HK-2 (cell line): ENCODE results near the gene TRIM62.
"Not testable (repeated sequence)": the region's sequence is repeated elsewhere in the genome, so short reads cannot be mapped to it uniquely, and the experiment has no call there.

ENCODE experiments used
- DNase-seq: peaks from one replicate; pipeline ENCODE4 v3.0.0-alpha.2; 2018; ENCODE audit not compliant: unreplicated experiment

Gene TRIM62

DNA sequence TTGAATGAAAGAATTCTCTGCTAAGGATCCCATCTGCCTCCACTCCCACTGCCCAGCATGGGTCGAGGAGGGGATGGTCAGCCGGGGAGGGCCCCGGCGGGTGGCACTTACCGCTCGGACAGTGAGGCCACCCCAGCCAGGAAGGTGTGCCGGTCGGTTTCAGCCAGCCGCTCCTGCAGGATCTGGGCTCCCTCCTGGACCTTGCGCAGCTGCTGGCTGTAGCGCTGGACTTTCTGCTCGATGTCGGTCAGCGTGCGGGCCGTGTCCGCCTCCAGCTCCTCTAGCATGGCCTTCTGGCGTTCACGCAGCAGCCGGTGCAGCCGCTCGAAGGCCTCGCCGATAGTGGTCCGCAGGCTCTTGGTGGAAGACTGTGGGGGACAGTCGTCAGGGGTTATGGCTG is 22.3 kb downstream of the TRIM62 start:
- DNase-seq, result no peak

DNA sequence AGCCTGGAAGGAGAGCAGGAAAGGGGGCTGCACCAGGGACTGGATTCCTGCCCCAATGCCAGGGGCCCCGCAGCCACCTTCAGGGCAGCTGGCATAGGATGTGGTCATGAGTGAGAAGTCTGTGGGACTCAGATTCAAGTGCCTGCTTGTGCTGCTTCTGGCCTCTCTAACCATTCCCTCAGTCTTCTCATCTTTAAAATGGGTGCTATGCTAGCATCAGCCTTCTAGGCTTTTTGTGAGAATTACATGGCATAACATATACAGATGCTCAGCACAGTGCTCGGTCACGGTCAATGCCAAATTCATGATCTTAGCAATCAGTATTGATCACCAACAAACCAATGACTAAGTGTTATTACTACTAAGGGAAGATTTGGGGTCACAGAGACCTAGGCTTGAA is 23.5 kb downstream of the TRIM62 start:
- no peak for DNase-seq

- DNase-seq, result no peak
These were observed 24.7 kb downstream of the TRIM62 start for GRCh38 chr1:33157131-33157530.

DNA sequence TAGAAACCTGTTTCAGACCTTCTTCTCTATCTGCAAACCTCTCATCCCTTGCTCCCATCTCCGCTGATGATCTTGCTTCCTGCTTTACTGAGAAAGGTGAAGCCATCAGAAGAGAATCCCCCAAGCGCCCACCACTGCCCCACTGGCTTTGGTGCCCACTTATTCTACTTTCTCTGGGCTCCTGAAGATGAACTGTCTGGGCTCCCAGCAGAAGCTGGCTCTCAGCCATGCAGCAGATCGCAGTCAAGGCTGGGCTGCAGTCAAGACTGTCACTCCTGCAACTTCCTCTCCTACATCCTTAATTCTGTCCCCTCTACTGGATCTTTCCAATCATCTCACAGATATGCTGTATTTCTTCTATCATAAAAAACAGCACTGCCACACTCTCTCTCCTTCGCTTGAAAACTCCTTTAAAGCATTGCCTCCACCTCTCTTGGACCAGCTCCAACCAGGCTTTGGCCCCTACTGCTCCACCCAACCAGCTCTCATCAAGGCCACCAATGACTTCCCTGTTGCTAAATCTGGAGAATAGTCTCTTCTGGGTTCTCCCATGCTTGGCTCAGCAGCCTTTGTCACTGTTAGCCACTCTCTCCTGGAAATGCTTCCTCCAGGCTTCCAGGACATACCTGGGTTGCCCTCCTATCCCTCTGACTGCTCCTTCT is 25.8 kb downstream of the TRIM62 start:
- no peak for DNase-seq

- DNase-seq, result no peak
These were observed 28.2 kb downstream of the TRIM62 start for GRCh38 chr1:33153650-33154049.

- DNase-seq, result no peak
These were observed 29.0 kb downstream of the TRIM62 start for GRCh38 chr1:33152685-33153432.

DNA sequence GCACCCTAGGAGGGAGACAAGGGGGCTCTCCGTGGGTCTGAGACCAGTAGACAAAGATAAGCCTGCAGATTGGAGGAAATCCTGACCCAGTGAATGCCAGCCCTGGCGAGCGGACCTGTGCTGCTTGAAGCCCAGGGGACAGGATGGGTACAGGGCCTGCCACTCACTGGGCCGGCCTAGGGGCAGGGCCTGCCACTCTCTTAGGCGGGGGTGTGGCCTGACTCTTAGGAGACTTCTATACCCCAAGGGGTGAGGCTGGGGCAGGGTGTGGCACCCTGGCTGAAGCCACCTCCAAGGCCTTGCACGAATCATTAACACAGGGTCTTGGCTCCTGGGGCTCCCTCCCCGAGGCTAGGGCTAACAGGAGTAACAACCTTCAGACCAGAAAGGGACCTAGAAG is 30.7 kb downstream of the TRIM62 start:
- DNase-seq, result no peak

DNA sequence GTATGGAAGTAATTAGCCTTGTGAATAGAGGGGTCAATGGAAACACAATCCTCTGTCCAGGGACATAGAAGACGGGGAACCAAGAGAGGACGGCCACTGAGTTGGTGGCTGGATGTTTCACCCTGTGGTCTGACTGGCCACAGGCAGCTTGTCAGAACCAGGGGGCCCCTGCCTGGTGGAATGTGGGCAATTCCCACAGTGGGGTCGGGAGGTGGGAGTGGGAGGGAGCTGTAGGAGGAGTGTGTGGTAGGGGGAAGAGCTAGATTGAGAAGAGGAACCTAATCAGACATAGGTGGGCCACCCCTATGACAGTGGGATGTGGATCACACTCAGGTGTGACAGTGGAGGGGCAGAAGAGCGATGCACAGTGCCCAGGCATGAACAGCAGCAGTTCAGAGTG is 31.3 kb downstream of the TRIM62 start:
- no peak for DNase-seq

DNA sequence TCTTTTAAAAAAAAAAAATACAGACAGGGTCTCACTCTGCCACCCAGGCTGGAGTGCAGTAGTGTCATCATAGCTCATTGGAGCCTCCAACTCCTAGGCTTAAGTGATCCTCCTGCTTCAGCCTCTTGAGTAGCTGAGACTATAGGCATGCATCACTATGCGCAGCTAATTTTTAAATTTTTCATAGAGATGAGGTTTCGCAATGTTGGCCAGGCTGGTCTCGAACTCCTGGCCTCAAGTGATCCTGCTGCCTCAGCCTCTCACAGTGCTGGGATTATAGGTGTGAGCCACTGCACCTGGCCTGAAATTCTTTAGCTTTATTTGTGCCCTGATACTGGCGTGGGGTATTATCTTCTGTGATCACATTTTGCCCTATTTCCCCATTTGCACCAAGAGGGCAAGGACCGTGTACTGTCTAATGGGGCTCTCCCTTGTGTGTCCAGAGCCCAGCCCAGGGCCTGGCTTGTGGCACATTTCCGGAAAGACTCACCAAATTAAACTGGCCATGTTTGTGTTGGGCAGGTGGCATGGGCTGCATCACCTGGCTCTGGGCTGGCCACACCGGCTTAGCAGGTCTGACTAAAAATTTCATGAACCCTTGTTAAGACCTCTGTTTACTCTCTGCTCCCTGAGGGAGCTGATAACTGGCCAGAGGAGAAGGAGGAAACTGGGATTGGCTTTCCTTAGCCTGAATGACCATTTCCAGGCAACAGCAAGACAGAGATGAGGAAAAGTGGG is 32.2 kb downstream of the TRIM62 start:
- no peak for DNase-seq

- DNase-seq, result no peak
These were observed 33.2 kb downstream of the TRIM62 start for GRCh38 chr1:33148615-33149014.

GRCh38 chr1:33147997-33148314 is 33.9 kb downstream of the TRIM62 start:
- DNase-seq, result no peak

DNA sequence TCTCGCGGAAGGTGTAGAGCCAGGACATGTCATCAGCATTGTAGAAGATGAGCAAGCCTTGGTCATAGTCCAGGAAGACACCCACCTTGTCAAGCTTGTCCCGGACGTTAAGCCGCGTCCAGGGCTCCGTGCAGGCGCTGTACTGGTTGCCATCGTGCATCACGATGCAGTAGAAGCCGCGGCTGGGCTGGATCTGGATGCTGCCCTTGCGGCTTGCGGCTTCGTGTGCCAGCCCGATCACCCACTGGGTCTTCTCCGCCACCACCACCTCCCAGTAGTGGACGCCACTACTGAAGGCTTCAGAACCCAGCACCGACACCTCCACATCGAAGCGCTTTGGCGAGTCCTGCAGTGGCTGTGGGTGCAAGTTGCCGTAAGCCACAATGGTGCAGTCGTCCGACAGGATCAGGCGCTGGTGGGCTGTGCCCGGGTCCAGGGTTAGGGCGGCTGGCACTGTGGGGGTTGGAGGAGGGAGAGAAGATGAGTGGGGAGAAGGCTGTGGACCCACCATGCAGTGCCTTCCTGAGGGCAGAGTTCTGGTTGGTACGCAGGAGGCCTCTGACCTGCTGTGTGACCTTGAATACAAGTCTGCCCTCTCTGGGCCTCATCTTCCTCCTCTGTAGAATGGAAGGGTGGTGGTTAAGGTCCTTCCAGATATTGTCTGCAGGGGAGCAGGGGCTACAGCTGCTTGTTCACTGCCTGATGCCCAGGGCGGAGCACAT is 34.4 kb downstream of the TRIM62 start:
- no peak for DNase-seq

GRCh38 chr1:33146003-33146402 is 35.8 kb downstream of the TRIM62 start:
- no peak for DNase-seq

DNA sequence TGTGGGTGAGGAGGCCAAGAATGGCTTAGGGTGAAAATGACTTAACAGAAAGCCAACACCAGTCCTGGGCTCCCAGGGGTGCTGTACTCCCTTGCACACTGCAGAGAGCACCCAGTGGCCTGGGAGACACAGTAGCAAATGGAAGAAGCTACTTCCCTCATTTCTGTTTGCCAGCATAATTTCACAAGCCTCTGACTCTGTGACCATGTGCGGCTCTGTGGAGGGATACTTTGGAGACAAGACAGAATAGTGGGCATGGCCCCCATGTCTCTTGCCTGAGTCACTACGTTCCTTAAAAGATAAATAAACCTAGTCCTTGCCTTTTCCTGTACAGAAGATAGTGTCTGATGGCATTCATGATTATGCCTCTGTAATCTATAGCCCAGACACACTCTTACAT is 38.1 kb downstream of the TRIM62 start:
- DNase-seq, result no peak

DNA sequence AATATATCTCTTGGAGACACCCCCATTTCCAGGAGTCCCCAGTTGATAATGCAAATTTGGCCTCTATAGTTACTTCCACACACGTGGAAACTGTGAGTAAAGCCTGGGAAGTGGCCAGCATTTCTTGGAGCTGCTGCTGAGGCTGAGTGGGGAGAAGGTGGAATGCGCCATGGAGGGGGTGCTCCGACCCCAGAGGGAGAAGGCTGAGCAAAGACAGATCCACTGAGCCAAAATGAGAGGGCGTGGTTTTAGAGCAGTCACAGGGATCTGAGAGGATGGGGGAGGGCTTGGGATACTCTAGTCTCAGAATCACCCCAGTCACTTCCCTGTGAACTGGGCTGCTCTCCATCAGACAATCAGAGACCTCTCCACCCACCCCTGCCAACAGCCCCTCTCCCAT is 38.7 kb downstream of the TRIM62 start:
- no peak for DNase-seq

GRCh38 chr1:33142483-33143064 is 39.3 kb downstream of the TRIM62 start:
- no peak for DNase-seq

- no peak for DNase-seq
These were observed 40.1 kb downstream of the TRIM62 start for GRCh38 chr1:33141781-33142180.

- no peak for DNase-seq
These were observed 40.6 kb downstream of the TRIM62 start for GRCh38 chr1:33141216-33141615.

GRCh38 chr1:33140153-33141149 is 41.4 kb downstream of the TRIM62 start:
- no peak for DNase-seq

DNA sequence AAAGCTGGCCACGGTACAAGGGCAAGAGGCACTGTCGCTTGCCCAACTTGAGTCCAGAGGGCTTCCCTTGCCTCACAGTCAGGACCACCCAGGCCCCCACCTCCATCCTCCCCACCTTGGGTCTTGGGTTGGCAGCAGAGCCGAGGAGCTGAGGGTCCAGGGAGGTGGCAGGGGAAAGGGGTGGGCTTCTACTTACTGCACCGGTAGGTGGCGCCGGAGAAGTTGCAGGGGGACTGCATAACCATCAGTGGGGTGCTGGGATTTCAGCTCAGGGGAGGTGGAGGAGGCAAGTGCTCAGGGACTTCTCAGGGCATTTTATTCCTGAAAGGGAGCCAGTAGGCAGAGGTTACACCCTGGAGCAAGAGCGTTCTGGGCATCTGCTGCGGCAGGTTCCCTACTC is 44.0 kb downstream of the TRIM62 start:
- no peak for DNase-seq

DNA sequence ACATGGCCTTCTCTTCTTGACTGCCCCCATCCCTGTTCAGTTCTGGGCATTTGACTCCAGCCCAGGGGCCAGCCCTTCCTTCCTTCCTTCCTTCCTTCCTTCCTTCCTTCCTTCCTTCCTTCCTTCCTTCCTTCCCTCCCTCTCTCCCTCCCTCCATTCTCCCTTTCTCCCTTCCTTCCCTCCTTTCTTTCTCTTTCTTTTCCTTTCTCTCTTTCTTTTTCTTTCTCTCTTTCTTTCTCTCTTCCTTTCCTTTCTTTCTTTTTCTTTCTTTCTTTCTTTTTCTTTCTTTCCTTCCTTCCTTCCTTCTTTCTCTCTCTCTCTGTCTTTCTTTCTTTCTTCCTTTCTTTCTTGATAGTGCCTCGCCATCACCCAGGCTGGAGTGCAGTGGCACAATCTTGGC is 45.8 kb downstream of the TRIM62 start:
- not testable (repeated sequence) for DNase-seq
